ENCODE measurements around the gene SLC18A2.
"Not testable (repeated sequence)": the region's sequence is repeated elsewhere in the genome, so short reads cannot be mapped to it uniquely, and the experiment has no call there.

Gene SLC18A2

GRCh38 chr10:117222976-117223692 is 17.8 kb upstream of the SLC18A2 start:
- no peak for TF ChIP-seq ZNF274 (IDR thresholded peaks at IDR 0.05; ENCODE audit: low read depth, low read length)
- H3K4me3 ChIP-seq (ENCODE audit: low read length), result no peak overlapping the region

GRCh38 chr10:117223693-117224430 is 17.1 kb upstream of the SLC18A2 start:
- no peak for TF ChIP-seq ZNF274 (IDR thresholded peaks at IDR 0.05; ENCODE audit: low read depth, low read length)
- H3K4me3 ChIP-seq (ENCODE audit: low read length), result no peak overlapping the region

- H3K4me3 ChIP-seq (ENCODE audit: low read length), result no peak overlapping the region
- no peak for TF ChIP-seq ZNF274 (IDR thresholded peaks at IDR 0.05; ENCODE audit: low read depth, low read length)
Measured at GRCh38 chr10:117224881-117225280, 16.0 kb upstream of the SLC18A2 start.

GRCh38 chr10:117226813-117227451 is 14.0 kb upstream of the SLC18A2 start:
- no peak overlapping the region for H3K4me3 ChIP-seq (ENCODE audit: low read length)
- TF ChIP-seq ZNF274 (IDR thresholded peaks at IDR 0.05; ENCODE audit: low read depth, low read length), result no peak

GRCh38 chr10:117228210-117228609 is 12.7 kb upstream of the SLC18A2 start:
- no peak overlapping the region for H3K4me3 ChIP-seq (ENCODE audit: low read length)
- TF ChIP-seq ZNF274 (IDR thresholded peaks at IDR 0.05; ENCODE audit: low read depth, low read length), result no peak

GRCh38 chr10:117230107-117230506 is 10.8 kb upstream of the SLC18A2 start:
- H3K4me3 ChIP-seq (ENCODE audit: low read length), result not testable (repeated sequence)

GRCh38 chr10:117237401-117237991 is 3.4 kb upstream of the SLC18A2 start:
- no peak for TF ChIP-seq ZNF274 (IDR thresholded peaks at IDR 0.05; ENCODE audit: low read depth, low read length)
- no peak overlapping the region for H3K4me3 ChIP-seq (ENCODE audit: low read length)

GRCh38 chr10:117239051-117239450 is 1.9 kb upstream of the SLC18A2 start:
- H3K4me3 ChIP-seq (ENCODE audit: low read length), result no peak overlapping the region
- no peak for TF ChIP-seq ZNF274 (IDR thresholded peaks at IDR 0.05; ENCODE audit: low read depth, low read length)

GRCh38 chr10:117239721-117240620 is 943 bp upstream of the SLC18A2 start:
- TF ChIP-seq ZNF274 (IDR thresholded peaks at IDR 0.05; ENCODE audit: low read depth, low read length), result no peak
- no peak overlapping the region for H3K4me3 ChIP-seq (ENCODE audit: low read length)

GRCh38 chr10:117241541-117242462 is 888 bp downstream of the SLC18A2 start:
- no peak for TF ChIP-seq ZNF274 (IDR thresholded peaks at IDR 0.05; ENCODE audit: low read depth, low read length)
- no peak overlapping the region for H3K4me3 ChIP-seq (ENCODE audit: low read length)

GRCh38 chr10:117242463-117242832 is 1.5 kb downstream of the SLC18A2 start:
- H3K4me3 ChIP-seq (ENCODE audit: low read length), result no peak overlapping the region
- no peak for TF ChIP-seq ZNF274 (IDR thresholded peaks at IDR 0.05; ENCODE audit: low read depth, low read length)

- no peak overlapping the region for H3K4me3 ChIP-seq (ENCODE audit: low read length)
- TF ChIP-seq ZNF274 (IDR thresholded peaks at IDR 0.05; ENCODE audit: low read depth, low read length), result no peak
Measured at GRCh38 chr10:117246997-117247671, 6.2 kb downstream of the SLC18A2 start.
